ENCODE data around the gene PLXDC2. TPM values are rescaled to one million over a fixed set of nuclear protein-coding genes. Genes with fewer than 3 reads are reported as not detected.
A peak's percentile ranks its signal among the peaks of the same experiment; 100 is the strongest.

Gene PLXDC2
- total RNA-seq, 1 experiment from 2014 or later: 38.7 TPM

GRCh38 chr10:19789607-19790006, 26.6 kb upstream of the PLXDC2 start:
- H3K27ac ChIP-seq (ENCODE audit: insufficient read length, low read depth, low read length): no peak overlapping the region
- peak overlapping the region in 1 of 3 experiments; percentile 97; a peak in 3 of 7 replicates for H3K27ac Mint-ChIP-seq
- WGBS (ENCODE audit: extremely low coverage, insufficient read length, low lambda C conversion rate): no CpG with 5 or more reads among the region's 5 CpGs

More at GRCh38 chr10:19789607-19790006, 26.6 kb upstream of the PLXDC2 start:
- Histone ChIP-seq H3K4me1 (ENCODE audit: insufficient read depth, low read length) (no peaks in the 10 kb centered on the region), H2BK12ac (ENCODE audit: insufficient read length, low read depth, low read length) (no peak overlapping the region), H3K27me3 (ENCODE audit: insufficient read depth, low read length) (no peaks in the 10 kb centered on the region), H3K9me3 (ENCODE audit: control insufficient read depth, low read depth, low read length) (no peaks in the 10 kb centered on the region), H3K56ac (ENCODE audit: insufficient read length, low read depth, low read length) (no peak overlapping the region), H2BK120ac (ENCODE audit: low read depth, low read length, poor library complexity, severe bottlenecking) (no peak overlapping the region), H3K79me2 (ENCODE audit: insufficient read depth, low read length) (no peaks in the 10 kb centered on the region), H2BK5ac (ENCODE audit: insufficient read length, low read length) (no peak overlapping the region), H3K14ac (ENCODE audit: insufficient read depth, low read length) (no peak overlapping the region; the same call in 1 of the 2 replicates), H3T11ph (ENCODE audit: low read length) (no peak overlapping the region), H3K23ac (ENCODE audit: insufficient read length, low read depth, low read length) (no peak overlapping the region), H4K8ac (replicated peaks; ENCODE audit: insufficient read length, low read depth, low read length) (no peak overlapping the region), H3K9ac (ENCODE audit: extremely low read depth, insufficient read length, low read length) (no peak overlapping the region), H2BK15ac (ENCODE audit: low read depth, low read length) (no peak overlapping the region), H3K79me1 (ENCODE audit: insufficient read depth, low read depth, low read length, poor library complexity, severe bottlenecking) (no peaks in the 10 kb centered on the region), H2BK20ac (ENCODE audit: low read depth, low read length, poor library complexity, severe bottlenecking) (no peak overlapping the region), H3K23me2 (ENCODE audit: insufficient read length, low read depth, low read length, poor library complexity, severe bottlenecking) (no peaks in the 10 kb centered on the region), H3K4ac (ENCODE audit: low read depth, low read length) (no peak overlapping the region), H2AFZ (ENCODE audit: low read length) (no peak overlapping the region), H4K5ac (ENCODE audit: insufficient read length, low read depth, low read length) (no peak overlapping the region), H3K18ac (ENCODE audit: insufficient read length, low read depth, low read length) (no peak overlapping the region), H3K4me2 (ENCODE audit: insufficient read depth, insufficient read length, low read length) (no peak overlapping the region), H2AK5ac (ENCODE audit: insufficient read length, low read length) (no peak overlapping the region), H4K91ac (ENCODE audit: insufficient read length, low read depth, low read length) (no peak overlapping the region), H4K20me1 (ENCODE audit: control insufficient read depth, insufficient read depth, insufficient read length) (no peaks in the 10 kb centered on the region)
- H3K9me3 Mint-ChIP-seq: no peaks in the 10 kb centered on the region; a peak in 1 of 5 replicates
- no peak for DNase-seq
- no peaks in the 10 kb centered on the region for H3K27me3 Mint-ChIP-seq (ENCODE audit: low read depth)
- peaks cover 31 to 34% of the 10 kb centered on the region in 2 experiments for H3K4me1 Mint-ChIP-seq
- no peaks in the 10 kb centered on the region for H3K36me3 Mint-ChIP-seq (ENCODE audit: insufficient read depth in 1 of 3, low read depth in 3 of 3)
- TF ChIP-seq CTCF (conservative IDR thresholded peaks at IDR 0.05): no peak
- no peak overlapping the region for H3K4me3 Mint-ChIP-seq

Data from H9 (cell line).